HG03045 (cell line): Measurements from ENCODE around the gene ENO4.

ENCODE experiments used
- ATAC-seq: cut with Tn5 transposase; IDR thresholded peaks from one replicate; pipeline ENCODE4 v1.9.1; 2021; ENCODE audit warnings: mild to moderate bottlenecking, moderate library complexity; ENCODE audit not compliant: unreplicated experiment

ENO4 gene, protein sequence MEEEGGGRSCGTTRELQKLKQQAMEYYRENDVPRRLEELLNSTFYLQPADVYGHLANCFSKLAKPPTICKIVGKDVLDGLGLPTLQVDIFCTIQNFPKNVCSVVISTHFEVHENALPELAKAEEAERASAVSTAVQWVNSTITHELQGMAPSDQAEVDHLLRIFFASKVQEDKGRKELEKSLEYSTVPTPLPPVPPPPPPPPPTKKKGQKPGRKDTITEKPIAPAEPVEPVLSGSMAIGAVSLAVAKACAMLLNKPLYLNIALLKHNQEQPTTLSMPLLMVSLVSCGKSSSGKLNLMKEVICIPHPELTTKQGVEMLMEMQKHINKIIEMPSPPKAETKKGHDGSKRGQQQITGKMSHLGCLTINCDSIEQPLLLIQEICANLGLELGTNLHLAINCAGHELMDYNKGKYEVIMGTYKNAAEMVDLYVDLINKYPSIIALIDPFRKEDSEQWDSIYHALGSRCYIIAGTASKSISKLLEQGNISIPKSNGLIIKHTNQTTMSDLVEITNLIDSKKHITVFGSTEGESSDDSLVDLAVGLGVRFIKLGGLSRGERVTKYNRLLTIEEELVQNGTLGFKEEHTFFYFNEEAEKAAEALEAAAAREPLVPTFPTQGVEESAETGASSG

DNA sequence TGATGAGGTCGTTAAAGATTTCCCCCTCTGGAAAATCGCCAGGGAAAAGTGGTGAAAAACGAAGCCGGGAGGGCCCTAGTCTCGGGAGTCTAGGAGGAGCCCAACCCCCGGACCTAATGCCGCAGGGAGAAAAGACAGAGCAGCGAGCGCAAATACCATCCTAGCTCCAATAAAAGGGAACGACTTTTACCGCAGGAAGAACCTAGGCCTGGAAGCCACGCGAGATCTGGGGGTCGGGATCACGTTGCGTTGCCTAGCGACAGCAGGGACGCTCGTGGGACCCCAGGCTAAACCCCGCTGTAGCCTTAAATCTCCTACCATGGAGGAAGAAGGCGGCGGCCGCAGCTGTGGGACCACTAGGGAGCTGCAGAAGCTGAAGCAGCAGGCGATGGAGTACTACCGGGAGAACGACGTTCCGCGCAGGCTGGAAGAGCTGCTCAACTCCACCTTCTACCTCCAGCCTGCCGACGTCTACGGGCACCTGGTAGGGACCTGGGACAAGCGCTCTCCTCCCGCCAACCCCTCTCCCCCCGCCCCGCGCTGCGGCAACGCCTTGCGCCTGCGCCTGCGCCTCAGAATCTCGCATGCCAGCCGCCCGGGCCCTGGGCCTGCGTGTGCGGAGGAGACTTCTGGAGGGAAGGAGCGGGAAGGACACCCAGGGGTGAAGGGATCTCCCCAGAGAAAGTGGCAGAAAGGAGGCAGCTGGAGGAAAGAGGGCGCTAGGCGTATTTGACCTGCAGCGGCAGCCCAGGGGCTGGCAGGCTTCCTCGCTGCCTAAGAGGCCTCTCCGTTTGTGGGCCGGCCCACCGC lies at the start of gene ENO4:
Gene ENO4 (plus strand): TSS at position 252 of the 810 bp plus-strand sequence. CDS start 68 bp downstream, at position 320.
- ATAC-seq, result peak; percentile 61

DNA sequence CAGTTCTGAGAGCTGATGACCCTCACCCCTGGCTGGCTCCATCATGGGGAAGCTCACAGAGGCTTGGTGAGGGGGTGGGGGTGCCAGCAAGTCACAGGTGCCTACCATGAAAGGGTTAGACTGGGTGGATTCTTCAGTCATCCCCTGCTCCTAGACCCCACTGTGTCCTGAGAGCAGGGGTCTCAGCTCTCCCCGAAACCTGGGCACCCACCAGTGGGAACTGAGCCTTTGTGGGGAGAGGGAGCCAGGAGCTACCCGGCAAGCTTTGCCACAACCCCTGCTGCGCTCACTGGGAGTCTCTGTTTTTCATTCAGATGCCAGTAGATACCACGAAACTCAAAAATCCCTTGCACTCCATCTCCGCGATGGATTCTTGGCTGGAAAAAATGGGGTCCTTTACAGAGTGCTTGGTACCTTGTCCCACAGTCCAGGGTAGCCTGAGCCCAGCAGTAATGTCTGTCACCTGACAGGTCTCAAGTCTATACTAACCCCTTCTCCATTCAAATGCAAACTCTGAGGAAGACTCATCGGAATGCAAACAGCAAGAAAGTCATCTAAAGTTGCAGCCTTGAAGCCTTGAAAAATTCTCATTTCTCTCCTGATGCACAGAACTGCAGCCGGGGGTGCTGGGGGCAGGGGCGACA lies 48.9 kb upstream of the ENO4 start:
- ATAC-seq, result no peak

DNA sequence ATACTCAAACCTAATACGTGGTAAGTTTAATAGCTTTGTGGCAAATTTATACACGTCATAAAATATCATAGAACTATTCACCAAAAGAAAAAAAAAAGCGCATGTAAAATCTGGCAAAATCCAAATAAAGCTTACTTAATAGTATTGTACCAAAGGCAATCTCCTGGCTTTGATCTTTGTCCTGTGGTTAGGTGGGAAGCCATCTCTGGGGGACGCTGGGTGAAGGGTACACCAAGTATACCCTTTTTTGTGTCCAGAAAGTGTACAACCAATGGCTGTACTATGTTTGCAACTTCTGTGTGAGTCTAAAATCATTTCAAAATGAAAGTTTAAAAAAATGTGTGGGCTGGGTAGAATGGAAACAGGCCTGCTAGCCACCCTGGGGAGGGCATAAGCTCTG lies 47.6 kb upstream of the ENO4 start:
- no peak for ATAC-seq

DNA sequence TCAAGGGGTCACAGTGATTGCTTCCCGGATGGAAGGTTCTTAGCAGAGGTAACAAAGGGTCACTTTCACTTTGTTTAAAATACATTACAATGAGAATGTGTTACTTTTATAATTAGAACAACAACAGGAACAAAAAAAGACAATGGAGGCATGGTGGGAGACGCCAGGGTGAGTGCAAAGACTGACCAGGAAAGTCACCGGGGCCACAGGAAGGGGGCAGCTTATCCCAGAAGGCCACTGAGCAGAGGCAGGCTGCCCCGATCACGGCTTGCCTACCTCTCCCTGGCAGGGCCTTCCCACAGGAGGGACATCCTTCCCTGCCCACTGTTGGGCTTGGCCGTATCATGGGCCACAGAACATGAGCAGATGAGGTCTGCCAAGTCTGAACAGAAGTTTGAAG lies 46.8 kb upstream of the ENO4 start:
- ATAC-seq, result no peak

DNA sequence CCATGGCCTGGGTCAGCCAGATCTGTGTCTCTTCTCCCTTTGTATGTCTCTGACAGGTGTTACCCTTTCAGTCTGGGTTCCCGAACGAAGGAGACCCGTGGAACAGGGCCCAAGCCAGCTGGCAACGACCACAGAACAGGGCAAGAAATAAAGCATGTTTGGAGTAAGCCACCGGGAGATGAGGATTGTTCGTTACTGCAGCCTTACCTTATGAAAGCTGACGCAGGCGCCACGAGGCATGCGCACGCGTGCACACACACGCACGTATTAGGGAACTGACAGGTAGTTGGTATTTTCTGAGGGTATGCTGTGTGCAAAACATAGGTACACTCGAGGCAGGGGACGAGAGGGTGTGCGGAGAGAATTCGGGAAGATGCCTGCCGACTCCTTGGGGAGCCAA lies 46.4 kb upstream of the ENO4 start:
- no peak for ATAC-seq

DNA sequence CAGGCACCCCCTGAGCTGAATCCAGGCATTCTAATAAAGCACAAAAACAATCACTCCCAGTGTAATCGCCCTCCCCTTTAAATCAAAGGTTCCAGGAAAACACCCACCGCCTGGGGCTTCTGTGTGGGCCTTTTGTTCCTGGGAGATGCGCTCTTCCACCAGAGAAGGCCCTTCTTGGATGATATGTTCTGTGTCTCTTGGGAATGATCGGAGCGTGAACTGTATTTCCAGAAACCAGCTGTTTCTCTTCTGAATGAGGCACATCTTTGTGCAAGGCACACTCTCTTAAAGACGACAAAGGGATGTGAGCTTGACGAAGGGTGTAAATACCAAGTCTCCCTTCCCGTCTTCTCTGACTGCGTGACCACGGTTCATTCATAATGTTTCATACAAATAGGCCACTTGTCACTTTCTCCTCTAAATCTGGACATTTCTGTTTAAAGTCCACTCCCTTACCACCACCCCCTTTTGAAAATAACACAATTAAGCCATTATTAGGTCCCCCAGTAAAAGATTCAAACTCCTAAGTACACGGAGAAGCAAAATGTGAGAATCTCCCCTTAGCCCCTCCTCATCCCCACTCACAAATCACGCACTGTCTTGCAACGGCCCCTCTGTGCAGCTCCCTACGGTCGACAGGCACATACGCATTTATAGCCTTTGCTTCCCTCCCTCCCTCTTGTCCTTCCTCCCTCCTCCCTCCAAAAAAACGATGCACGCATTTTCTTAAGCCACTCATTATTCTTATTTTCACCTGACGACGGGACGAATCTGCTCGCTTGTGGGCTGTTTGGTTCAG lies 45.6 kb upstream of the ENO4 start:
- ATAC-seq, result no peak

DNA sequence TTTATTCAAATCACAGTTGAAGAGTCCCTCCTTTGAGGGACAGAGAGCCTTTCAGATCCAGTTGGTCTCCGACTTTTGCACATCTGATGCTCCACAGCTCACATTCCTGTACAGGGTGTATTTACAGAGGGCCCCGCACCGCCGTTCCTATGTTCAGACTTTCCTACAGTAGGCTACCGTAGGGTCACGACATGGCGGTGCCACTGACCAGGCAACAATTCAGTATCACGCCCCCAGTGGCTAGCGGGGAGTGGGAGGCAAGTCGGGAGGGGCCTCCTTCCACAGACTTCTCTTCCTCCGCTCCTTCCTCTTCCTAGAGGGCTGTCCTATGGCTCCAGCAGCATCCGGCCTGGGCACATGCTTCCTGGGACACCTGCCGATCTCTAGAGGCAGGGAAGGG lies 40.6 kb upstream of the ENO4 start:
- no peak for ATAC-seq

DNA sequence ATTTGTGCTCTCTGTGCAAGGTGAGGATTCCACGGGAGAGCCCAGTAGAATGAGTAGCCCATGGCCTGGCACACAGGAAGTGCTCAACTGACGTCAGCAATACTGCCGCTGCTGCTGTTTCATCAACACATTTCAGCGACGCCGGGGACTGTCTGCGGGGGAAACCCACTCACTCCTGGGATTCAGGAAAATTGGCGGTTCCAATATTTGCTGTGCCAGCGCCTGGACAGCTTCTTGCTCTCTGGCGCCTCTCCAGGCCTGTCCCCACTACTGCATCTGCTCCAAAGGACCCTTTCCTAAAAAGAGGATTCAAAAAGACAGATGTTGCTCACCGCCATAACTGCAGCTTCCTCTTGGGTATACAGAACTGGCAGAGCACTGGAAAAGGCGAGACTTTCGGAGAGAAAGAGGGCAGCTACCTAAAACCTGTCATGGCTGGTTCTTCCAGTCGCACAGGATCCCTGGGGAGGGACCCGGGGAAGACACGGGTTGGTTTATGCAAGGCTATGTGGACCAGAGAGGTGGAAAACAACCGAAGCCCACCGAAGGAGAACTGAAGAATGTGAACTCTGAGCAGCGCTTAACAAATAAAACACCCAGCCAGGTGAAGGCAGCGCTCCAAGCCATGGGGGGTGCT lies 39.7 kb upstream of the ENO4 start:
- ATAC-seq, result no peak

DNA sequence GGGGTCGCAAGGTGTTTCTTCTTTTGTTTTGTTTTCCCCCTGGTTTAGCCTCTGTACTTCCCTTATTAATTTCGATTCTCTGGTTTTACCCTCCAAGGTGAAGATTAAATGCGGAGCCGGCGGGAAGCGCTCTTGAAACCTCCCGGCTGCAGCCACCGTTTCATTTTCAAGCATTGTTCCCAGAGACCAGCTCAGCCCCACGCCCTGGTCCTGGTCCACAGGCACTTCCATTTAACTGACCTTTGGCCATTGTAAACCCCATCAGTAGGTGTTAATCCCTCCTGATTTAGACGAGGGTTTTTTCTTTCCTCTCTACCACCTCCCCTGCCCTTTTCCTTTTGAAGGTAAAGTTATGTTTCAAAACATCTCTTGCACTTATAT lies 39.2 kb upstream of the ENO4 start:
- no peak for ATAC-seq

DNA sequence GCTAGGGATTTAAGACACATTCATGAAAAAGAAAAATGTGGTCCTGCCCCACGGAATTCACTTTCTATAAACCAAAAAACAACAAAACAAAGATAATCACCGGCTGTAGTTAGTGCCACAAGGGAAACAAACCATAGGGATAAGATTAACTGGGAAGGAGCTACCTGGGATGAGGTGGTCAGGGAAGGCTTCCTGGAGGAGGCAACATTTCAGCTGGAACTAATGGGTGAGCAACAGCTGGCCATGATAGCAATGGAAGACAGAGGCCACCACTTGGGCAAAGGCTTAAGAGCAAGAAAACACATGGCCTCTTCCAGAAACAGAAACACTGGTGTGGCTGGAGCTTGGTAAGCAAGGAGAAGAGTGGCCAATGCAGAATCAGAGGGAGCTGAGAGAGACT lies 38.4 kb upstream of the ENO4 start:
- no peak for ATAC-seq

DNA sequence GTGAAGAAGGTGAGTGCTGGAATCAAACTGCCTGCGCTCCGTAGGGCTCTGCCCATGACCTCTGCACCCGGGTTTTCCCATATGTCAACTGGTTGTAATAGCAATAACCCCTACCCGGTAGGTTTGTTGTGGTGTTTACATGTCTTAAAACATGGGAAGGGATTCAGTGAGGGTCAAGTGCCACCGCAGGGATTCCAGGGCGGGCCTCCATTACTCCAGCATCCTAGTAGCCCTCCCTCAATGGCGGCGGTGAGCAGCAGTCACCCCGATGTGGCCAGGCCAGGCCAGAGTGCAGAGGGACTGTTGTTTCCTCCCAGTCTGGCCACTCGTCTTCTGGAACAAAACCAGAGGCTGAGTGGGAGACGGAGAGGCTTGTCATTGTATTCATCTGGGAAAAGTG lies 37.6 kb upstream of the ENO4 start:
- no peak for ATAC-seq

DNA sequence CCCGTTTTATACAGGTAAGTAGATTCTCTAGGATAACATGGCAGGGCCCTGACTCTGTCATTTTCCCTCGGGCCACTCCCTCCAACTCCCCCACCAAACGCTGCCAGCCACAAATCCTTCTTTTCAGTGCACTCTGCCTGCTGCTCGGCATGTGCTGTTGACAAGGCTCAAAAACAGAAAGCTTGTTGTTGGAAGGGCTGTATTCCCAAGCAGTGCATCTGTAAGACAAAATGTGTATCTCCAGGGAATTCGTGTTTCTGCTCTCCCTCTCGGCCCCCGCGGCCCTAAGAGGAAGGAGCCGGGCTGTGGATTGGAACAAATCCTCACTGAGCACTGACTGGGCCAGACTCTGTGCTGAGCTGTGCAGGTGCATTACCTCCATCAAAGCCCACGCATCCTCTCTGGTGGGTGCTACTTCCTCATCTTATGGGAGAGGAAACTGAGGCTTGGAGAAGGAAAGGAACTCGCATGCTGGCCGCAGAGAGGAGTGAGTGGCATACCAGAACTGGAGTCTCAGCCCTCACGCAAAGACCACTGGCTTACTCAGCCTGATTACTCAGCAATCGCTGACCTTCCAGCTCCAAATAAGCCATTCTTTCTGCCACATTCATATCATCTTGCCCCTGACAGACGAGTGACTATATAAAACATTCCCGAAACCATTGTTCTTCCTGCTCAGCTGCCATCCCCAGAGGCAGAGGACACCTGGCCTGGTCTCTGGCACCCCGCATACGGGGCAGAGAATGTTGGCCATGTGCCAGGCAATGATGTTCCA lies 33.5 kb upstream of the ENO4 start:
- no peak for ATAC-seq

DNA sequence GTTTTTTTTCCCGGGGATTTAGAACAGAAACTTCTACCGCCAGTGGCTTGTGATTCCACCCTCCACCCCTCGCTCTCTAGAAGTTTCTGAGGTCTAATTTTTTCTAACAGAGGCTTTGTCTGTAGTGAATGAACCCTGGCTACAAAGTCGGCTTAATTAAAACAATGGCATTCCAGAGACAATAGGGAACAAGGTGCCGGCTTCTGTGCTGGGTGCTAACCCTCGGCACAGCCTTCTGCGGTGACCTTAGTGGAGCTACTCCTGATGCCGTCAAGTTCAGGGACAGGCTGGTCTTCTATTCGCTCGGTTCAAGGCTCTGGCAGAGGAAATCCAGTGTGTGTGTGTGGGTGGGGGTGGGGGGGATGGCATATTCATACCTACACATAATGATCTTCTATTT lies 32.1 kb upstream of the ENO4 start:
- no peak for ATAC-seq

DNA sequence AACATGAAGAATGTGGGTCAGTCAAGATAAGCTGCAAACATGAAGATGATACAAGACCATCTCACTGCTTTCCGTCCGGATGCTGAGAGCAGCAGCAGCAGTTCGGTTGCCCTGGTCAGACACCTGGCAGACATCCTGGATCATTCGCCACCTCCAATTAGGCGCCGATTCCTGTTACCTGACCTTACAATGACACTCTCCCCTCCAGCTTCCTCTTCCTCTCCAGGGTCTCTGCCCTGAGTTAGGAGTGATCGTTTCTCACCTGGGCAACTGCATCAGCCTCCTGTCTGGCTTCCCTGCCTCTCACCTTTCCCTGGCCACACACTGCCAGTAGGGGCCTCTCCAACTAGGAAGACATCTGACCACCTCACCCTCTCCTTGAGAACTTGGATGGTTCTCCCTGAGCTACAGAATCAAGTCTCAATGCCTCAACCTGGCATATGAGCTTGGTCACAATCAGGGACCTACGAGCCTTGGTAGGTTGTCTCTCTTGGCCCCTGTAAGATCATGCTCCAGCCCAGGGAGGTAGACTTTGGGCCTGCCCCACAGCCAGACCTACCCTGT lies 31.4 kb upstream of the ENO4 start:
- no peak for ATAC-seq

DNA sequence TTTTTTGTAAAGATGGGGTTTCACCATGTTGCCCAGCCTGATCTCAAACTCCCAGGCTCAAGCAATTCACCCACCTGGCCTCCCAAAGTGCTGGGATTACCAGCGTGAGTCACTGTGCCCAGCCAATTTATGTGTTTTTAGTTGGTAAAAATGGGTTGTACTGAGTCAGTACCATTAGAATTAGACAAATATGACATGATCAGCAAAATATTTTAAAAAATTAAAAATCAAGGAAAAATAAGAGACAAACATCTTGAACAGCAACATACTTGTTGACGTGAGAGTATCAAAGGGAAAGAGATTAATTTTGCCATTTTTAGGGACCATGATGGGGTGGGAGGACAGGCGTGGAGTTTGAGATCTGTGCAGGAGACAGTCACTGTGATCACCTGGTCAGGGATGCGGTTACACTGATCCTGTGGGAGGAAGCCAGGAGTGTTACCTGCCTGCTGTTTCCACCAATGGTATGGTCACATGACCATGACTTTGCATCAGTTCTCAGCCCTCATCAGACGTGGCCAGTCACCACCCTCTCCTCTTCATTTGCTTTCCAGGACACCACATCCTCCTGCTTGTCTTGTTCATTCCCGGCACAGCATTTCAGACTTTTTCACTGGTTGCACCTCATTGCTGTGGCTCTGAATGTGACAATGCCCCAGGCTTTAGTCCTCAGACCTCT lies 29.2 kb upstream of the ENO4 start:
- ATAC-seq, result no peak

DNA sequence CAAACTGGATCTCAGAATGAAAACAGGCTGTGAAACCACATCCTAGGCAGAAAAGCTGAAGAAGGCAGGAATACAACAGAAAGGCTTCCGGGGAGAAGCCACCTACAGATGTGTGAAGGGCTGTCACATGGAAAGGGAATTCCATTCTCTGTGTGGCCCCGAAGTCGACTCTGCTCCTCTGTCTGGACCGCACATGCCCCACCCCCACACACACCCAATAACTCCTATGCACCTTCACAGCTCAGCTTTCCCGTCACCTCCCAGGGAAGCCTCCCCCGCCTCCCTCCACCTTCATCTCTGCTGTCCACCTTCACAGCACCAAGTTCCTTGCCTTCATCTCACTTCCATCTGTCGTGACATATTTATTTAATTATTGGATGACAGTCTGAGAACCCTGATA lies 23.4 kb upstream of the ENO4 start:
- ATAC-seq, result no peak

DNA sequence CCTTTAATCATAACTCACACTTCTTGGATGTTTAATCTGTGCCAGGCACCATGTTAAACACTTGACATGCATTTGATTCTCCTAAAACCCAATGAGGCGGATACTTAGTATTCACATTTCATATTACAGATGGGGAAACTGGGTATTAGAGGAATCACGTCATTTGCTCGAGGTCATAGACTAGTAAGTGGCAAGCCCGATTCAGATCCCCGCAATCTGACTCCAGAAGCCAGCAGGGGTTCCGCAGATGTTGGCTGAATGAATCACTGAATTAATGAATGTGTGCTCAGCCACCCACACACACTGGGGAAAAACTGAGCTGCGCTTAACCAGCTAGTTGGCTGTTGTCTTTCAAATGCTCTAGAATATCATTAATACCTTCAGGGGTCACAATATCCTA lies 22.5 kb upstream of the ENO4 start:
- ATAC-seq, result no peak

DNA sequence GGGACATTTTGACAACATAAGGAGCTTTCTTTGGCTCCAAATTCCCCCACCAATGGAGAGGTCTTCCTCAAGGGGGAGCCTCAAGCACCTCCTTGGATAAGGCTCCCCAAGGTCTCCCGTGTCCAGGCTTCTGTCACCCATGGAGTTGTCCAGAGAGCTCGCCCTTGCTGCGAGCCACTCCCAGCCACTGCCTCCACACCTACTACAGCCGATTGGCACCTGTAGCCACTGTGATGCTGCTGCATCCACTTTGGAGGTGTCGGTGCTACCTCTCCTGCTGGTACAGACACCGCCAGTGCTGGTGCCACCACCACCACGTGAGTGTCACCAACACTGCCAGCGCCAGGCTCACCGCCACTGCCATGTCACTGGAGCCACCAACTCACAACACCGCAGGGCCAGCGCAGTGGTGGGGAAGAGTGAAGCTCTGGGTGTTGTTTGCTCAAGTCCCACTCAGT lies 22.1 kb upstream of the ENO4 start:
- ATAC-seq, result no peak
